Stimulated activated CD4-positive, alpha-beta T cell treated with anti-CD3 and anti-CD28 coated beads, Interleukin-12 subunit alpha, Interleukin-12 subunit beta, amount 100 ng/mL, for 4 hours (primary cell): ENCODE data around the gene KCNQ1.

Experiments
- DNase-seq: peaks from one replicate; pipeline ENCODE4 v3.0.0-alpha.2; 2020

KCNQ1 gene

DNA sequence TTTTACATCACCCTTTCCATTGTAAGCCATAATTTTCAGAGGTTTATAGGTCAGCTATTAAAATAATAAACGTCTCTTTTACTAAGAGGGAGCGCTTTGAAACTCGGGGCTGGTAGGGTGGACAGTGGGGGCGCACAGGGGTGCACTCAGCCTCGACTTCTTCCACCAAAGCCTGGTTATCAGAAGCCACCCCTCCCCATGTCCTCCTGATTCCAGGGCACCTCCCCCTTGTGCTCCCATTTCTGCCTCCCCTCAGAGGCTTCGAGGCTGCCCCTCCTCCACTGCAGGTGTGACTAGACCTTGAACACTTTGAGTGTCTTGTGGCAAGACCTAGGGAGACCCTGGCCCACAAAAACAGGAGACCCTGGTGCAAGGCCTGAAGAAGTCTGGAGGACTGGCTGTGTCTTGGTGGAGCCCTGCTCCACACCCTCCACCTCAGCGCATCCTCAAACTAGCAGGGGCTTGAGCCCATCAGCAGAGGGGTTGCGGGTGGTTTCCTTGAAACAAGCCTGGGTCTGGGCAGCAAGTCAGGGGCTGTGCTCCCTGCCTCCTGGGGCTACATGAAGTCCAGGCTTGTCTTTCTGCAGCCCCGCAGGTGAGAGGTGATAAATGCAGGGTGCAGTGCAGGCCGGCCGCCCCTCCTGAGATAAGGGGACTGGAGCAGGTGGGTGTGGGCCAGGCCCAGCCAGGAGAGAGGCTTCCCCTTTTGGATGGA is 437.7 kb downstream of the KCNQ1 start:
- no peak for DNase-seq

DNA sequence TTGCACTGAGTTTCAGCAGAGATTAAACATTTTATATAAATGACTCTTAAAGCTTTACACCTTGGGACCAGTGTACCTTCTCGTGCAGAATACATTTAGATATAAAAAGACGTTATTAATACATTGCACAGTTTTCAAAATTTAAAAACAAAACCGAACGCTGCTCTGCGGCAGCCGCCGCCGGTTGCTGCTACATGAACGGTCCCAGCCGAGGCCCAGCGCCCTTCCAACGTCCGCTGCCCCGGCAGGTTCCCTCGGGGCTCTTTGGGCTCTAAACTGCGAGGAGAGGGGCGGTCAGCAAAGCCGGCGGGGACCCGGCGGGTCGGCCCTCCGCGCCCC is 438.8 kb downstream of the KCNQ1 start:
- no peak for DNase-seq

DNA sequence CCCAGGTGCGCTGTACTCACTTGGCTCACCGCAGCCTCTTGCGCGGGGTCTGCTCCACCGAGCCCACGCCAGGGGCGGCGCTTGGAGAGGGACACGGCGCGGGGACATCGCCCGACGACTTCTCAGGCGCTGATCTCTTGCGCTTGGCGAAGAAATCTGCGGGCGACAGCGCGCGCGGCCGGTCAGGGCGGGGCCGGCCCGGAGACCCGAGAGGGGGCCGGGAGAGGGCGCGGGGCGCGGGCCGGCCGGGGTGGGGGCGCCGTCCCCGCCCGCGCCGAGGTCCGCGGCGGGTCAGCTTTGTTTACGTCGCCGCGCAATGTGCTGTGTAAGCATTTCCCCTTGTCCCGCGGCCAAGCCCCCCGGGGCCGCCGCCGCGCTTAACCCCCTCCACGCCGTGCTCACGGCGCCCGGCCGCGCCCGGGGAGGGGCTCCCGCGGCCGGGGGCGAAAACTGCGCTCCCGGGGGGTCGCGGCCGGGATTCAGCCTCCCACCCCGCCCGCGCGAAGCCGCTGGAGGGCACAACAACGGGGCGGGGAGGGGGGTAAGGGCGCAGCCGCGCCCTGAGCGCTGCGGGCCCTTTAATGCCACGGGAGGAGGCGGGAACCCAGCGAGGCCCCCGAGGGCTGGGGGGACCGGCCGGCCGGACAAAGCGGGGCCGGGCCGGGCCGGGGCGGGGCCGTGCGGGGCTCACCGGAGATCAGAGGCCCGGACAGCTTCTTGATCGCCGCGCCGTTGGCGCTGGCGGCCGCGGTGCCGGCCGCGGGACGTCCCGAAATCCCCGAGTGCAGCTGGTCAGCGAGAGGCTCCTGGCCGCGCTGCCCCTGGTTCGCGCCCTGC is 439.4 kb downstream of the KCNQ1 start:
- DNase-seq: no peak

DNA sequence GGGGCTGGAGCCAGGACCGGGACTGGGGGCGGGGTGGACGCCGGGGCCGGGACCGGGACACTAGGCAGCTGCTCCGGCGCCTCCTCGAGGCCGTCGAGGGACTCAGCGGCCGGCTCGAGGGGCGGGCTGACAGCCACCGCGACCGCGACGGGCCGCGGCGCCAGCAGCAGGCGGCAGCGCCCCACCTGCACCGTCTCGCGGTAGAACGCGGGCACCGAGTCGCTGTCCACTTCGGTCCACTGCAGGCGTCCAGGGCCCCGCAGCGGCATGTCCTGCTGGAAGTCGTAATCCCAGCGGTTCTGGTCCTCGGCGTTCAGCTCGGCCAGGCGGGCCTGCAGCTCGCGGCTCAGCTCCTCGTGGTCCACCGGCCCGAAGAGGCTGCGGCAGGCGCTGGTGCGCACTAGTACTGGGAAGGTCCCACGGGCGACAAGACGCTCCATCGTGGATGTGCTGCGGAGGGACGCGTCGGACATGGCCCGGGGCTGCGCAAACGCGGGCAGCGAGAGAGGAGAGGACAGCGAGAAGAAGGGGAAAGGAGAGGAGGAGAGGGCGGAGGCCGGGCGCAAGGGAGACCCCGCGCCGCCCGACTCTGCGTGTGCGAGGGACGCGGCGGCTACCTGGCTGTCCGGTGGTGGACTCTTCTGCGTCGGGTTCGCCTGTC is 440.3 kb downstream of the KCNQ1 start:
- no peak for DNase-seq

DNA sequence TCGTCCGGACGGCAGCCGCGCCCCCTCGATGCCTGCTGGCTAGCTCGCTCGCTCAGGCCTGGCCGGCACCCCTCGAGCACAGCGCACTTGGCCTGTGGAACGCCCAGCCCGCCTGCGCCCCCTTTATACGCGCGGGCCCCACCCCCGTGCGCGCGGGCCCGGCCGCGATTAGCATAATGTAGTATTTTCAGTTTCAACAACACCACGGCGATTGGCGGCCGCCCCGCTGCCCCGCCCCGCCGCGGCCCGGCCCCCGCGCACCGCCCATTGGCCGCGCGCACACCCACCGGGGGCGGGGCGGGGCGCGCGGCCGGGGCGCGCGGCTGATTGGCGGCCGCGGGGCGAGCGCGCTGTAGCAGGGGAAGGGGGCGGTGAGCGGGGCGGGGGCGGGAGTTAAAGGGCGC is 440.9 kb downstream of the KCNQ1 start, which contains the start of gene CDKN1C:
Gene CDKN1C, minus strand, starts transcription at position 98 of the 404 bp plus-strand sequence. CDS start 319 bp downstream, outside the sequence.
- DNase-seq: peak; percentile 77

DNA sequence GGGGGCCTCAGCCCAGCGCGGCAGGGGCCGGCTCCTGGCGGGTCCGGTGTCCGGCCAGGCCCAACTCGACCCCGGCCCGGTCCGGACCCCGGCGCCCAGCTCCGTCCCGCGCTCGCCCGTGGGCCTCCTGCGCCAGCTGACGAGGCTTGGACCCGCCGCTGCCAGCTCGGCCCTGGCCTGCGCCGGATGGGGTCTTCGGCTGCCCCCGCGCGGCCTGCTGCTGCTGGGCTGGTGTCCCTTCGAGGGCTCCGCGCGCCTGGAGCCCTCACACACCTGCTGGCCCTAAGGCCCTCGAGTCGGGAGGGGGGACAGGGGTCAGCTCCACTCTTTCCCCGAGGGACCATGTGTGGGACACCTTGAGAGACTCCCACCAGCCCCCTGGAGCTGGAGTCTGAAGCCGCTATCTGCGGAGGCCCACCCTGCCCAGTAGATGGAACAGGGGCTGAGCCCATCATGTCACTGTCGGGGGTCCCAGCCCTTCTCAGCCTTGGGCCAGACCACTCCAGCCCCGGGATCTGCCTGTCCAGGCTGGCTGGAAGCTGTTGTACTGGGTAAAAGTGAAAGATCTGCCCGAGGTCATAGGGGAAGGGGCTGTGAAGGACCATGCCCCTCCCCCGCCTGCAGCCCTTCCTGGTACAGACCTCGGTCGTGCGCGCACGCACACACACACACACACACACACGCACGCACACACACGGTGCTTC is 441.5 kb downstream of the KCNQ1 start:
- DNase-seq: no peak

DNA sequence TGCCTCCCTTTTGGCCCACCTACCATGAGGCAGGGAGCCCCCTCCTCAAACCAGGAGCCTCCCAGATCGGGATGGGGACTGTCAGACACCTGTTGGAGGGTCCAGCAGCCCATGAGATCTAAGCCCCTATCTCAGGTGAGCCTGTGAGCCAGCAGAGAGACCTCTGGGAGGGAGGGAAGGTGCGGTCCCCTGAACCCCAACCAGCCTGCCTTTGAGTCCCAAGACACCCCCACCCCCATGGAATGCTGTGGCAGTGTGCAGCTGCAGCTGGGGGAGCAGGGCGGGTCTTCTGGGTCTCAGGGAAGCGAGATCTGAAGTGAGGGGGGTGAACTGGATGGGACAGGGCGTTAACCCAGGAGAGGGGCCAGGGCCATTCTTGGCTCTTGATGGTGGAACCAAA is 442.1 kb downstream of the KCNQ1 start:
- DNase-seq: no peak

DNA sequence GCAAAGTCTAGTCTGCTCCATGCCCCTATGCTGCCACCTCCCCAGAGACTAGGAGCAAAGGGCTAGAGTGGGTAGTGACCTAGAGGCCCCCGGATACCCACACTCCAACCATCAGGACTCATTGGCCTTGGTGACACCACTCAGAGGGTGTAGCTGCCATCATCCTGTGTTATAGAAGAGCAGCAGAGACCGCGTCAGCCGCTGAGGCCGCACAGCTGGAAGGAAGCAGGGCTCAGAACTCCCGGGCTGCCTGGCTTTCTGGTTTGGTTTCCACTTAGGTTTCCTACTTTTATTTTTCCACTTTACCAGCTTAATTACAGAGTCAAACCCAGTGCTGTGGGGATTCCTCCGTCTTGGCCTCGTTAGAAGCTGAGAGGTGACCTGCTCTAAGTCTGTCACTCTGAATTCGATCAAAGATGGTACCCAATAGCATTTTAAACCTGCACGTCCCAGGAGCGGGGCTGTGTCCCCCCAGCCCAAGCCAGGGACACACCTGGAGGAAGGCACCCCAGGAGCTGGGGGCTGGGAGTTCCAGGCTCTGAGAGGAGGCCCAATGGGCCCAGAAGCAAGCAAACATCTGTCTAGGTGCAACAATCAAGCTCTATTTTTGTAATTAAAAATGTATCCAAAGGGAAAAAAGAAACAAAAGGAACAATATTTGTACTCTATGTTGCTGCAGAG is 442.8 kb downstream of the KCNQ1 start:
- DNase-seq: no peak

DNA sequence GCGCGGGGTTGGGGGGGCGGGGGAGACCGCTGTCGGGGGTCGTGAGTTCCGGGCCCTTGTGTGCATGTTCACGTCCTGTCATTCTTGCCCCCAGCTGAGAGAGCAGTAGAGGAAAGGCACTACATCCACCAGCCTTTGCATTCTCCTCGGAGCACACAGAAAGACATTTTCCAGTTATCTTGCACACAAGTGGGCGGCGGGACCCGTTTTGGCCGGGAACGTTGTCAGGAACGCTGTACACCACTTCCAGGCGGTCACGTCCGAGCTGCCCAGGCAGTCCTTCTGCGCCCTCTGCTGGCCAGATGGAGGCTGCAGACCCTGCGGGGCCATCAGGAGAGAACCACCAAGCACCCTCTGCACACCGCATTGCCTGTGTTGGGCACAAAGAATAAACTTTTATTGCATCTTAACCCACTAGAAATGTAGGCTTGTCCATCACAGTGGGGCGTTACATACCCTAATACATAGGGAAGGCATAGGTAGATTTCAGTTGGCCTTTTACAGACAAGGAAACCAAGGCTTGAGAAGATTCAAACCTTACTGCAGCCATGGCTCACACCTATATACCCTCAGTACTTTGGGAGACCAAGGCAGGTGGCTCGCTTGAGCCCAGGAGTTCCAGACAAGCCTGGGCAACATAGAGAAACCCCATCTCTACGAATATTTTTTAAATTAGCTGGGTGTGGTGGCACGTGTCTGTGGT is 443.6 kb downstream of the KCNQ1 start:
- peak; percentile 89 for DNase-seq

DNA sequence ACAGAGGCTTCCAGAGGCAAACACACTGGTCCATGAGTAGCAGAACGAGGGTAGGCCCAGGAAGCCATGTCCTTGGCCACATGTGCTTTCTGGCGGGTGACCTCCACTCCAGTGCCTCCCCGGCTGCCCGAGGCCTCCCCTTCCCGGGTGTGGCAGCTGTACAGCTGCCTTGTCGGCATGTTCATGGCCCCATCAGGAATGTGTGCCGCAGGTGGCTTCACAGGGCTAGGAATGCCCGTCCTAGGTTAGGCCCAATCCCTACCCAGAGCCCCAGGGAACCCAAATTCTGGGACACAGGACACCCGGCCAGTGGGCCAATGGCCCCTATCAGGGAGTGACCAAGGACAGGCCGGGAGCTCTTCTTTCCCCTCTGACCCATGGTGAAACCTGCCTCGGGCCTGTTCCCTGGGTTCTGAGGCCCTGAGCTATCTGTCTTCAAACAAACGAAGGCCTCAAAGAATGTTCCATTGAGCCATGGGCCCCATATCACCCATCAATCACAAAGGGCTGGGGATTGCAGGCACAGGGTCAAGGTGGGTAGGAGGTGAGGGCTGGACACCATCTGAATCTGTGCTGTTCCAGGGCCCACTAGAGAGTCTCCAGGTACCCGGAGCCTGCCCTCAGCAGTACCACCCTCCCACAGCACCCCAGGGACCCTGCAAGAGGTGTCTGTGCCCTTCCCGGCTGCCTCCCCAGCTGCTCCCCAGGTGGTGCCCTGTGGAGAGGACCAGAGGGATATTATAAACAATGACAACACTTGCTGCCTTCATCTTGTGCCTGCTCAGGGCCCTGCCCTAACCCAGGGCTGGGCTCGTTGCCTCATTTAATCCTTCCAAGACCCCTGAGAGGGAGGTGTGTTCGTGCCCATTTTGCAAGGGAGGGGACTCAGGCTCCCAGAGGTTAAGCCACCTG is 444.8 kb downstream of the KCNQ1 start:
- no peak for DNase-seq

DNA sequence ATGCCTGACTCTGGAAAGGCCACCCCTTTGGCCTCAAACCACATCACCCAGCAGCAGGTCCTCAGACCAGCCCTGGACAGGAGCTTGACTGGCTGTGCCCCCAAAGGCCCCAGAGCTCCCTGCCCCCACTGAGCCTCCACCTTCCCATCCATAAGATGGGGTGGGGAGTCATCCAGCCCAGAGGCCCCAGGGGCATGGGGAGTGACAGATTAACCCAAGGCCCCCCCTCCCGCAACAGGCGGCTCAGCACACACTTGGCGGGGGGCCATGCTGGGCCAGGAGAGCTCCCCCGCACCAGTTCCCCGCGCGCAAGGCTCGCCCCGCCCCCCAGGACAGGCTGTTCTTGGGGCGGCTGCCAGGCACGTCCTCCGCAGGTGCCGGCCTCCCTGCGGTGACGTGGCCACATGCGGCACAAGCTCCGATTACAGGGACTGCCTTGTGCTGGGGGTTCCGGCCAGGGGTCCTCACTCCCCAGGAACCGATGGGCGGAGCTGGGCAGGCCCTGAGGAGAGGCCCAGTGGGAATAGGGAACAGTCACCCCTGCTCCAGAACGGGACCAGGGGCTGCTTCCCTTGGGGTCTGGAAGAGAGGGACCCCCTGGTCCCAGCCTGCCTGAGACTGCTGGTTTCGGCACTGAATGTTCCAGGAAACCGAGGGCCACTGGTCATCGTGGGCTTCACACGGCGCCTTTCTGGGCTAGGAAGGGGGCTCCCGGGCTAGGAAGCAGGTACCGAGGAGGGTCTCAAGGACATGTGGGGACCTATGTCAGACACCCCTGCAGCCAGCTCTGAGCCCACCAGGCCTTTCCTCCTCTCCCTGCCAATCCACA is 445.9 kb downstream of the KCNQ1 start:
- no peak for DNase-seq

DNA sequence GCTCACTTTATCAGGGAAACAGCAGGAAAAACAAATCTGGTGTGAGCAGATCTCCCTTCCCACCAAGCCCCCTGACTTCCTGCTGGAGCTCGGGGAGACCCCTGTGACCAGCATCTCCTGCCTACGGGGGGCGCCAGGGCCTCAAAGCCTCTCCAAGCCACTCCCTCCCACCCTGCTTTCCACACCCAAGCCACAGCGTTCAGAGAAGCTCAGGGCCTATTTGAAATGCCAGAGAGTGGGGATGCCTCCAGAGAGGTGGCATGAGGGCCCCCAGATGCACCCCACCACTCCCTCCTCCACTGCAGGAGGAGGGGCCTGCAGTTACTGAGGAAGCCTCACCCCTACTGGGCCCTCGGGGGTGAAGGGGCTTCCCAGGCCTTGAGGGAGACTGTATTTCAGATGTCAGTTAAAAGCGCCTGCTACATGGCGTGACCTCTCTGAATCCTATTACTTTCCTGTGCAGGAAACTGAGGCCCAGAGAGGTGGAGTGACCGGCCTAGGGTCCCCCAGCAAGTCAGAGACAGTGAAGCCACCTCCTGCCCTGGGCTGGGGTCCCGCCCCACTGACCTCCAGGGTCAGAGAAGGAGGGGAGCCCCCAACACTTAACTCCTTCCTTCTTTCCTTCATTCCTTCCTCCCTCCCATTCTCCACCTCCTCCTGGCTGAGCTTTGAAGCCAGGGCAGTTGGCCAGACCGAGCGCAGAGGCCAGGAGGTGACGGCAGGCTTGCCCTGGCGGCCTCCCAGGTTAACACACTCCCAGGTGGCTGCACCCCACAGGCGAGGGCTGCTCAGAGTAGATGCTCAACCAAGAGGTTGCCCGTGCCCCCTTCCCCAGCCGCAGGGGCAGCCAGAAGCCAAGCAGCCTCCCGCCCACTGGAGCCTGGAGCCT is 446.8 kb downstream of the KCNQ1 start:
- no peak for DNase-seq

DNA sequence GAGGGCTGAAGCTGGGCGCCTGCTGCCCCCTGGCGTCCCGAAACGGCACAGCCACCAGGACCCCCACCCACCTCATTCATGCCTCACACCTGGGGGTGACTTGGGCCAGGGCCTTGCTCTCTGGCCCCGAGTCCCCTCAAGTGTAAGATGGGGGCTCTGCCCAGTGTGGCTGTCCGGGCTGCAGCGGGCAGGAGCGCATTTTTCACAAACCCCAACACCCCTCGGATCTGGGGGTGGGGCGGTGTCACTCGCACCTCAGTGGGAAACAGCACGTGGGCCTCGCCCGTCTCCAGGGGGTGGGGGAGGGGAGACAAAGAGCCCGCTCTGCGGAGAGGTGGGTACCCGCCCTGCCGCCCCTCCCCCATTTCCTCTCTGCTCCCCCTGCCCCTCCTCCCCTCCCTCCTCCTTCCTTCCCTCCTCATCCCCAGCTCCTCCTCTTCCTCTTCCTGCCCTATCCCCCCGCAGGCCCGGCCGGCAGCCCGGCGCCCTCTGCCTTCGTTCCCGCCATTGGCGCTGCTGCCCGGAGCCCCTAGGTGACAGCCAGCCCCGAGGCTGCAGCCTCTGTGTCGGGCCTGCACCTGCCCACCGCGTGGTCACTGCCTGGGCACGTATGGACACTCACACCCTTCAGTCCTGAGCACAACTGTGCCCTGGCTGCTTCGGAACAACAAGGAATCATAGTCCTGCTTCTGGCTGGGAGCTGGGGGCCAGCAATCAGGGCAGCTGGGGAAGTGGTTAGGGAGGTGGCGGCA is 447.6 kb downstream of the KCNQ1 start:
- DNase-seq: peak; percentile 63

DNA sequence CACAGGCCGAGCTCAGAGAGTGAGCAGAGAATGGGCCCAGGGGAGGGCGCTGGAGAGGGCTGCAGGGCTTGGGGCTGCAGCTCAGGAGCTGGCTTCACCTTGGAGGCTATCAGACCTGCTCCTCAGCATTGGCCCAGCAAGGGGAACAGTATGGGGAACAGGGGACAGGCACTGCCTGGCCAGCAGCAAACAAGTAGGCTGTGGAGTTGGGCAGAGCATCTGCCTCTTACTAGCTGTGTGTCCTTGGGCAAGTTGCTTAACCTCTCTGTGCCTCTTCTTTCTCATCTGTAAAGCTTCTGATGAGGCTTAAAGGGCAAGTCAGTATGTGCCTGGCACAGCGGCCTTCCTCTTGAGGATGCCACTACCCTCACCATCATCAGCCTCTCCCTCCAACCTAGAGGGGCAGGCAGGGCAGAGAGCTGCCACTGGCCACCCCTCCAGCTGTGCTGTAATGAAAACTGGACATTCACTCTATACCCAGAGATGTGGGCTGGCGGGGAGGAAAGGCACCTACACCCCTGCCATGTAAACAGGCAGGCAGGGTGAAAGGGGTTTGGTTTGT is 448.2 kb downstream of the KCNQ1 start:
- no peak for DNase-seq

DNA sequence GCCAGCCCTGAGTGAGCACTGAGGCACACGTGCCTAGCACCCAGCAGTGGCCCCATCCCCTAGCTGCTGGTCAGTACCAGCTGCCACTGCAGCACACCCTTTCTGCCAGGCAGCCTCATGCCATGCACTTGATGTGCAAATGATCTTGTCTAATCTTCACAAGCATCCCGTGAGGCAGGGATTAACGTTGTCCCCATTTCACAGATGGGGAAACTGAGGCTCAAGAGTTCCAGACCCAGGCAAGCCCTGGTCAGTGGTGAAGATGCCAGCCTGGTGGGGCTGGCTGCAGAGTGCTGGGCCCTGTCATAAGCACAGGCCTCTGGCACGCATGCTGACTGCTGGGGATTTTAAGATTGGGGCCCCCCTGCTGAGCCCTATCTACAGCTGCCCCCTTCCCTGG is 449.1 kb downstream of the KCNQ1 start:
- DNase-seq: no peak

DNA sequence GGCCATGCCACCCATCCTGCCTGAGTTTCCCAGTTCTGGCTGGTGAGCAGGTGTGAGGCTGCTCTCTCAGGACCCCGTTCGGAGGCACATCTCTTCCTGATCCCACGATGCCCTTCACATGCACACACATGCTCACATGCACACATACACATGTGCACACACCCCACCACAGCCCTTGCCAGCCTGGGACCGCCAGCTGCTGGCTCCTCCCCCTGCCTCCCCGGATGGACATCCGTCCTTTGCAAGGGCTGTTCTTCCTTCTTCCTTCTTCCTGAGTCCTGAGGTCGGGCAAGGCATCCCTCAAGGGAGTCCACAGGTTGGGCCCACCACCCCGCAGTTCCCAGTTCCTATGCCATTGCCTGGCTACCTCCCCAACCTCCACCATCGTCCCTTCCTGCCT is 451.2 kb downstream of the KCNQ1 start:
- no peak for DNase-seq

DNA sequence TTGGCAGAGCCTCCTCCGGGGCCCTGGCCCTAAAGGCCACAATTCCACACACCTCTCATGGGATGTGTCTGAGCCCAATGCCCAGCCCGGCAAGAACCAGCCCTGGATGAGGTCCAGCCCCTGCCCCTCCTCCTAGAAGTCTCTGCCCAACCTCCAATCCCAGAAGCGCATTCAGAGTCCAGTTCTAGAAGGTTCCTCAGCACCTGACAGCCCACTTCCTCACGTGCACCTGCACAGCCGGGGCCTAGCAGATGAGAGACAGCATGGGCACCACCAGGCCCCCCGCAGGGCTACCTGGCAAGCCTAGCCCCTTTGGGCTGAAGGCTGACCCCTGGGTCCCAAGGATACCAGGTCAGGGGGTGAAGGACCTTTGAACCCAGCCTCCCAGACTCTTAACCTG is 452.2 kb downstream of the KCNQ1 start:
- no peak for DNase-seq
